Measurements from ENCODE around the gene IQSEC2.

Gene IQSEC2

DNA sequence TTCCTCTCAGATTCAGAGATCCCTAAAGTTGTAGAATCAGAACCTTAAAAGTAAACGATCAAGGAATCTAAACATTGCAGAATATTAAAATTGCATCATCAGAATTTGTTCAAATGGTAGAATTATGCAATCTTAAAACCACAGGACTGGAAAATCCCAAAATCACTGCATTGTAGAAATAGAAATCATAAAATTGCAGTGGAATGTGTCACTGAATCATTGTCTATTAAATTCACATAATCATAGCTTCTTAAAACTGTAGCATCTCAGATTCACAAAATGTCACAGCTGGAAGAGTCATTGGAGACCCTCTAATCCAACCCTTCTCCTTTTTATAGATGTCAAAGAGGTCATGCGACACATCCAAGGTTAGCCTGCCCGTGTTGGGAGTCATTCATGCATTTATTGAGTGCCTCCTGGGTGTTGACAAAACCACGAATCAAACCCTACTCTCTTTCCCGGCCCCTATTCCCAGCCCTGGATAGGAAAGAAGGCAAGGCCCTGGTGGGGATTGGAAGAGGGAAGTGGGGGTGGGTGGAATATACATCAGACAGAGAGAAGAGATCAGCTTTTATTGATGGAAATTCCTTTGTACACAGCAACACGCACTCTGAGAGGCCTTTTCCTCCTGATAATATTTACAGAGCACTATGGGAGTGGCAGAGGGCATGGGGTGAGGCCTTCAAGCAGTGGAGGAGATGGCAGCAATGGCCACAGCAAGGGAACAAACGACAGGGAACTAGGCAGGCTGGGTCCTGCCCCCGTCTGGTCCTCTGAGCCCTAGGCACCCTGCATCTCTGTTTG, 15.4 kb downstream of the IQSEC2 start:
- no peaks in the 10 kb centered on the region for H3K36me3 Mint-ChIP-seq (ENCODE audit: low read depth)
- no peak overlapping the region for H3K27ac Mint-ChIP-seq
- H3K9me3 Mint-ChIP-seq = no peaks in the 10 kb centered on the region
- no peak for DNase-seq
- H3K4me1 Mint-ChIP-seq (ENCODE audit: low read depth) = peaks cover 32% of the 10 kb centered on the region
- H3K27me3 Mint-ChIP-seq = peaks cover 45% of the 10 kb centered on the region
- no peak overlapping the region for H3K4me3 Mint-ChIP-seq

DNA sequence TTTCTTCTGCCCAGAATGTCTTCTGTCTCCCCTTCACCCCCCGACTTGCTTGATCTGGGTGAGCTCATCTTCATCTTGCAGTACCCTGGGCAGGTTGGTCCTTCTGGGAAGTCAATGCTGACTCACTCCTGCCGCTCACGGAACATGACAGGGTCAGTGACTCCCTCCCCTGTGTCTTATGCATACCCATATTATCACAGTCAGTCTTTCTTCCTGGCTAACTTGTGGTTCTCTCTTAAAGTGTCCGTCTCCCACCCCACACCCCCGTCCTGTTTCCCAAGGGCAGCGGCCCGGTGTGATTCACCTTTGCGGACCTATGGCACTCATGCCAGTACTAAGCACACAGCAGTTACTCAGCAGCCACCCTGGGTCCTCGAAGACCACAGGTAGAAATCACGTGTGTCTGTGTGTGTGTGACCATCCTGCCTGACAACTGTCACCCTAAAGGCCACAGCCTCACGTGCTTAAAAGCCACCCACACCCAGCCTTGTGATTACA, 17.7 kb downstream of the IQSEC2 start:
- H3K4me1 Mint-ChIP-seq (ENCODE audit: low read depth) = peaks cover 32% of the 10 kb centered on the region
- no peaks in the 10 kb centered on the region for H3K9me3 Mint-ChIP-seq
- H3K27me3 Mint-ChIP-seq = peaks cover 45% of the 10 kb centered on the region
- DNase-seq = peak; percentile 61
- peak overlapping the region; percentile 7 for H3K4me3 Mint-ChIP-seq
- peak overlapping the region; percentile 80 for H3K27ac Mint-ChIP-seq
- no peaks in the 10 kb centered on the region for H3K36me3 Mint-ChIP-seq (ENCODE audit: low read depth)

- Mint-ChIP-seq H3K27ac (peak overlapping the region; percentile 80), H3K4me3 (peak overlapping the region; percentile 7)
- DNase-seq = no peak
These were observed 18.4 kb downstream of the IQSEC2 start for GRCh38 chrX:53262918-53263394.

GRCh38 chrX:53262189-53262917, 19.0 kb downstream of the IQSEC2 start:
- Mint-ChIP-seq H3K36me3 (ENCODE audit: low read depth) (no peaks in the 10 kb centered on the region), H3K27ac (peak overlapping the region; percentile 80), H3K9me3 (no peaks in the 10 kb centered on the region), H3K4me3 (peak overlapping the region; percentile 7), H3K27me3 (peaks cover 53% of the 10 kb centered on the region), H3K4me1 (ENCODE audit: low read depth) (peaks cover 32% of the 10 kb centered on the region)
- no peak for DNase-seq

More at GRCh38 chrX:53262918-53263394, 18.4 kb downstream of the IQSEC2 start:
- peaks cover 47% of the 10 kb centered on the region for H3K27me3 Mint-ChIP-seq
- H3K9me3 Mint-ChIP-seq = no peaks in the 10 kb centered on the region
- no peaks in the 10 kb centered on the region for H3K36me3 Mint-ChIP-seq (ENCODE audit: low read depth)
- H3K4me1 Mint-ChIP-seq (ENCODE audit: low read depth) = peaks cover 32% of the 10 kb centered on the region

GRCh38 chrX:53261355-53261972, 19.9 kb downstream of the IQSEC2 start:
- Mint-ChIP-seq H3K27ac (no peak overlapping the region), H3K4me3 (no peak overlapping the region), H3K27me3 (peaks cover 55% of the 10 kb centered on the region), H3K4me1 (ENCODE audit: low read depth) (peaks cover 32% of the 10 kb centered on the region), H3K9me3 (no peaks in the 10 kb centered on the region), H3K36me3 (ENCODE audit: low read depth) (no peaks in the 10 kb centered on the region)
- no peak for DNase-seq

GRCh38 chrX:53260836-53261235, 20.5 kb downstream of the IQSEC2 start:
- H3K9me3 Mint-ChIP-seq = no peaks in the 10 kb centered on the region
- H3K27ac Mint-ChIP-seq = no peak overlapping the region
- H3K36me3 Mint-ChIP-seq (ENCODE audit: low read depth) = no peaks in the 10 kb centered on the region
- H3K4me1 Mint-ChIP-seq (ENCODE audit: low read depth) = peaks cover 32% of the 10 kb centered on the region
- H3K4me3 Mint-ChIP-seq = no peak overlapping the region
- DNase-seq = no peak
- H3K27me3 Mint-ChIP-seq = peaks cover 52% of the 10 kb centered on the region

DNA sequence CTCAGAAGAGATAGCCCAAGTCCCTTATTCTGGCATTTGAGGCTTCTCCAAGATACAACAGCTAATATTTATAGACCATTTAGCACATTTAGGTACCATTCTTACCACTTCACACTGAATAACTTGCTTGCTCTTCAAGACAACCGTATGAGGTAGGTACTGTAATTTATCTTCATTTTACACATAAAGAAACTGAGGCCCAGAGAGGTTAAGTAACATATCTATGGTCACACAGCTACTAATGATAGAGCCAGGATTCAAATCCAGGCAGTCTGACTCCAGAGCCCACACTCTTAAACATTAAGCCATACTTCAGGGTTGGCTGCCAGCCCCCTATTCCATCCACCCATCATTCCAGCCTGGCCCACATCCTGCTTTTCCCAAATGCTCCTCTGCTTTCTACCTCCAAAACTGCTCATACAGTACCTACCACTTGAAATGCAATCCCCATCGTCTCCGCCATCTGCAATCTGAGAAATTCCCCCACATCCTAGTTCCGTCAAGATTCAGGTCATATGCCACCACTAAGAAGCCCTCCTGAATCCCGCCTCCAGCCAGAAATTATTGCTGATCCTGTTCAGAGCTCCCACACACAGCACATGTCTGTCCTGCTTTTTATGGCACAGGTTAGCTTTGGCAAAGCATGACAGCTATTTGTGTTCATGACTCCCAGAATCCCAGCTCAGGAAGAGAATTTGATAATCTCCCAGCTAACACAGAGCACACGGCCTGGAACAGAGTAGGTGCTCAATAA, 23.5 kb downstream of the IQSEC2 start:
- H3K27me3 Mint-ChIP-seq = peaks cover 27% of the 10 kb centered on the region

DNA sequence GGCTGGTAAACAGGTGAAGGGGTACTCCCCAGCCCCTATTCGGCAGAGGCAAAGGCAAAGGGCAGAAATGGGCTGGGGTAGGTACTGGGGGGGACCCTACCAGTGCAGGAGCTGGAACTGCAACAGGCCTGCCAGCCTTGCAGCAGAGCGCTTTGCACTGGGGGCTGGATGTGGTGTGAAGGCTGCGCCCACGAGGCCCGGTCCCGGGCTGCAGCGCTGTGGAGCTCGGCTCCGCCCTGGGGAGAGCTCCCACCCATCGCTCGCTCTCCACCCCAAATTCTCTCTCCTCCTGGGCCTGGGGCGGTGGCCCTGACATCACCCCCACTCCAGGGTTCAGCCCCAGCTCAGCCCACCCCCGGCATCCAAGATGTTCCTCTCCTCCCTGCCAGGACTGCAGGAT, 24.2 kb downstream of the IQSEC2 start:
- Mint-ChIP-seq H3K27ac (no peak overlapping the region), H3K36me3 (ENCODE audit: low read depth) (no peaks in the 10 kb centered on the region)
- DNase-seq = no peak

More for the DNA sequence above, 23.5 kb downstream of the IQSEC2 start:
- H3K9me3 Mint-ChIP-seq = no peaks in the 10 kb centered on the region
- no peak overlapping the region for H3K27ac Mint-ChIP-seq
- no peak for DNase-seq
- H3K4me3 Mint-ChIP-seq = no peak overlapping the region
- H3K36me3 Mint-ChIP-seq (ENCODE audit: low read depth) = no peaks in the 10 kb centered on the region
- peaks cover 14% of the 10 kb centered on the region for H3K4me1 Mint-ChIP-seq (ENCODE audit: low read depth)

DNA sequence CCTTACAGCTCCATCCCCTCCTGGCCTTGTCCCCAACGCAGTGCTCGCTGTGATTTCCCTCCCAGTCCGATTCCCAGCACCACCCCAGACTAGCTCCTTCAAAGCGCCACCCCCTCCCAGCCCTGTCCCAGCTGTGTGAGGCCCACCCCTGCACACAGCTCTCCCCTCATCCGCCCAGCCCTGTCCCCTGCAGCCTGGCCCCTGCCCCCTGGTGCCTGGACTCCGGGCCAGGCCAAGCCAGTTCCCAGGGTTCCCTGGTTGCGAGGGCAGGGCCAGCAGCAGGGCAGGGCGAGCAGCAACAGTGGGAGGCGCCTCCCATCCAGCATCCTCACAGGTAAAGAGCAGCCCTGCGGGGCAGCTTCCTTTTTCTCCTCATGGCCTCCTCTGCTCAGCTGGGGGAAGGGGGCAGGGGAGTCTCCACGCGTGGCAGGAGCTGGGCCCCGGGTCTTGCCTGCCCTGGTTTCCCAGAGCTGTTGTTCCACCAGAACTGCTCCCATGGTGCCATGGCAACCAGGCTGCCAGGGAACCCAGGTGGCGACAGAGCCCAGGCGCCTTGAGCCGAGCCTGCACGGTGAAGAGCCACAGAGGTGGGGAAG, 24.8 kb downstream of the IQSEC2 start:
- Mint-ChIP-seq H3K9me3 (no peaks in the 10 kb centered on the region), H3K4me3 (no peak overlapping the region), H3K4me1 (ENCODE audit: low read depth) (peaks cover 3% of the 10 kb centered on the region), H3K36me3 (ENCODE audit: low read depth) (no peaks in the 10 kb centered on the region), H3K27ac (no peak overlapping the region), H3K27me3 (peaks cover 16% of the 10 kb centered on the region)
- DNase-seq = no peak

More for the DNA sequence above, 24.2 kb downstream of the IQSEC2 start:
- H3K9me3 Mint-ChIP-seq = no peaks in the 10 kb centered on the region
- no peak overlapping the region for H3K4me3 Mint-ChIP-seq
- H3K27me3 Mint-ChIP-seq = peaks cover 22% of the 10 kb centered on the region
- peaks cover 9% of the 10 kb centered on the region for H3K4me1 Mint-ChIP-seq (ENCODE audit: low read depth)

- H3K27me3 Mint-ChIP-seq = peaks cover 12% of the 10 kb centered on the region
- no peak for DNase-seq
- no peak overlapping the region for H3K27ac Mint-ChIP-seq
- no peaks in the 10 kb centered on the region for H3K9me3 Mint-ChIP-seq
- no peaks in the 10 kb centered on the region for H3K4me1 Mint-ChIP-seq (ENCODE audit: low read depth)
- no peaks in the 10 kb centered on the region for H3K36me3 Mint-ChIP-seq (ENCODE audit: low read depth)
- H3K4me3 Mint-ChIP-seq = no peak overlapping the region
These were observed 25.6 kb downstream of the IQSEC2 start for GRCh38 chrX:53255738-53256191.

- no peak overlapping the region for H3K4me3 Mint-ChIP-seq
- no peaks in the 10 kb centered on the region for H3K9me3 Mint-ChIP-seq
- no peak overlapping the region for H3K27ac Mint-ChIP-seq
- no peak for DNase-seq
- H3K4me1 Mint-ChIP-seq (ENCODE audit: low read depth) = no peaks in the 10 kb centered on the region
- peaks cover 12% of the 10 kb centered on the region for H3K27me3 Mint-ChIP-seq
- no peaks in the 10 kb centered on the region for H3K36me3 Mint-ChIP-seq (ENCODE audit: low read depth)
These were observed 26.6 kb downstream of the IQSEC2 start for GRCh38 chrX:53254570-53255461.

DNA sequence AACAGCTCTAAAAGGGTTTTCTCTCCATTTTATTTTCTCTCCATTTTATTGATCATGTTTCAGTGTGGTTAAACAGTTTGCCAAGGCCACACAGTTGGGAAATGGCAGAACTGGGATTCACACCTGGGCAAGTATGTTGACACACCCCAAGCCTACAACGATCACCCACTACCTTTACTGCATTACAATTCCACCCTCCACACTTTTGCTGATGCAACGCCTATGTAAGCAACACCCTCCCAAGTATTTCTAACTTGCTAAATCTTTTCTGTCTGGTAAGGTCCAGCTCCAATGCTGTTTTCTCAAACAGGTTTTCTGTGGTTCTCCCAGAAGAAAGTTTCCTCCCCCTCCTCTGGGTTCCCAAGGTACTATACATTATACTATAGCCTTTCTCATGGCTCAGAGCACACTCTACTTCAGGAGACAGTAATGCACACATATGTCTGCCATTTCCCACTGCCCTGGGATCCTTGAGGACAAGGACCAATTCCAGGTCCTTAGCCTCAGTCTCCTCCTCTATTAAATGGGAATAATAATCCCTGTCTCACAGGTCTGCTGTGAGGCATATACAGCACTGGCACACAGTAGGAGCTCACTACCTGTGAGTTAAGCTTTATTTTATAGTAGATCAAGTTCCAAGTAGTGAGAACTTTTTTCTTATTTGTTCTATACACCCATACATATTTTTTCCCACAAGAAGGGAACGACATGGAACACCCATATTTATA, 27.9 kb downstream of the IQSEC2 start:
- Mint-ChIP-seq H3K36me3 (ENCODE audit: low read depth) (no peaks in the 10 kb centered on the region), H3K9me3 (no peaks in the 10 kb centered on the region), H3K27me3 (peaks cover 12% of the 10 kb centered on the region), H3K4me1 (ENCODE audit: low read depth) (no peaks in the 10 kb centered on the region), H3K4me3 (no peak overlapping the region), H3K27ac (no peak overlapping the region)
- no peak for DNase-seq

Measured in activated T-cell treated with anti-CD3 and anti-CD28 coated beads, Interleukin-2, amount 50 U/mL, for 24 hours (primary cell).